HG02981 (cell line): Measurements from ENCODE around the gene TRAK1.
A peak's percentile ranks its signal among the peaks of the same experiment; 100 is the strongest.
"Not testable (repeated sequence)": the region's sequence is repeated elsewhere in the genome, so short reads cannot be mapped to it uniquely, and the experiment has no call there.

Source experiments
- ATAC-seq: cut with Tn5 transposase; IDR thresholded peaks from one replicate; pipeline ENCODE4 v1.9.1; 2021; ENCODE audit warnings: mild to moderate bottlenecking, moderate library complexity; ENCODE audit not compliant: unreplicated experiment

The TRAK1 gene

DNA sequence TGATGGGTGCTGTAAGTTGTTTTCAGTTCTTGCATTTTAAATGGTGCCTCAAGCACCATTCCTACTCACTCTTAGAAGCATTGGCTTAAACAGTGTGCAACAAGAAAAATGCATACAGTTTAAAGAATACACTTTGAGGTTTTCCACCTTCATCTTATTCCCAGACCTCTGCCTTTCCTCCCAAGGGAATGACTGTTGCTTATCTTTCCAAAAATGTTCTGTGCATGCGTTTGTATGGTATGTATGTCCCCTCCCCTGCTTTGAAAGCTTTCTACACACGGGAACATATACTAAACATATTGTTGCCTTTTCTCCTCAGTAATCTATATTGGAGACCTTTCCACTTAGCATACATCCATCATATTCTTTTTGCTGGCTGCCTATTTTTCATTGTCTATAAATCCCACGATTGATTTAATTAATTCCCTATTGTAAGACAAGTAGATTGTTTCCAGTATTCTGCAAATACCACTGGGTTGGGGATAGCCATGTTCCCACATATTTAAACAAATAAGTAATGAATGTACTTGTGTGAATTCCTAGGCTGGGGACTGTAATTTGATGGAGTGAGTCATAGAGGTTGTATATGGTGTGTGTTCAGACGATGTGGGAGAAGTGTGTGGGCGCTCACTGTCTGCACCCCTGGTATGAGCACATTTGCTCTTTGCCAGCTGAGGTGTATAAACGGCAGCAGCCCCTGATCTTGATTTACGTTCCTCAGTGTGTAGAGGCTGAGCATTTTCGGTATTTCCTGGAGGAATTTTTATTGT is 5.8 kb downstream of the TRAK1 start:
- no peak for ATAC-seq

DNA sequence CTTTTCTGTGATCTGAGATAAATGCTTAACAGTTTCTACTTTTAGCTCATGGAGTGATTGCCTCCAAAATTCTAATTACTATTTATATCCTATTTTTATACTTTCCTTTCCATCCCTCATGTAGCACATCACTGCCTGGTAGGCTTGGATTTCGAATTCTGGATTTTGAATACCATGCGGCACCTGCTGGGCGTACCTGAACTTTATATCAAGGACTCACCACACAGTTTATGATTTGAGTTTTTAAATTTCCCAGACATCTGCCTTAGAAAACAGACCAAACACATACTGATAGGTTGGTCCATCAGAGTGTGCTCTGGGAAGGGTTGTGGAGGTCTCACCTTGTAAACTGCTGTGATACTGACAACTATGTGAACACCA is 6.4 kb downstream of the TRAK1 start:
- no peak for ATAC-seq

DNA sequence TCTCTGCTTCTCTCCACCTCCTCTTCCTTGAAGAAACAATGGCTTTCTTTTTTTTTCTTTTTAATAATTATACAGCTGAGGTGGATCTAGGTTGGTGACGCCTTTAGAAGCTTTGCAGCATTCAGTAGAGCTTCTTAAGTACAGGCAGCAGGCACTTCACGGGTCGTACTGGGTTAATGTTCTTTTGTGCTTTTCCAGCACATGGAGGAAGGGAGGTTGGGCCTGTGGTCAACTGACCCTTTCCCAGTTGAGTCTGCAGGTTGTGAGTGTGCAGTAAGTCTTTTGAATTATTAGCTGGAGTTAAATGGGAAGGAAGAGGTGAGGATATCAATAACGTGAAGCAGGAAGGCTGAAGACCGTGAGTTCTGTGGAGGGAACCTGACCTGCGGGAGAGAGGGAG is 7.0 kb downstream of the TRAK1 start:
- no peak for ATAC-seq

- peak; percentile 10 for ATAC-seq
Observed at GRCh38 chr3:42099020-42099765, 8.0 kb downstream of the TRAK1 start.

DNA sequence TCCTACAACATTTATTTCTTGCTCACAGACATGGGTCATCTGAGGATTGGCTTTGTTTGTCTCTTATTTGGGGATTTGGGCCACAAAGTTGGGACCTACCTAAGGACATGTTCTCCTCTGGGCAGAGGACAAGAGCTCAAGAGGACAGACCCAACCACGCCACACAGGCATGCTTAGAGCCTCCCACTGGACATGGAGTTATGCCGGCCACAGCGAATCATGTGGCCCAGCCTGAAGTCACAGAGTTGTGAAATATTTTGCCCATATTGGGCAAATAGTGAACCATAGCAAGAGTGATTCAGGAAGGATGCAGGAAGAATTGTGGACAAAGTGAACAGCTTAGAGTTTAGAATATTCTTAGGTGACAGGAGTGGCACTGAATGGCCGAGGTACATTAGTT is 9.9 kb downstream of the TRAK1 start:
- no peak for ATAC-seq

DNA sequence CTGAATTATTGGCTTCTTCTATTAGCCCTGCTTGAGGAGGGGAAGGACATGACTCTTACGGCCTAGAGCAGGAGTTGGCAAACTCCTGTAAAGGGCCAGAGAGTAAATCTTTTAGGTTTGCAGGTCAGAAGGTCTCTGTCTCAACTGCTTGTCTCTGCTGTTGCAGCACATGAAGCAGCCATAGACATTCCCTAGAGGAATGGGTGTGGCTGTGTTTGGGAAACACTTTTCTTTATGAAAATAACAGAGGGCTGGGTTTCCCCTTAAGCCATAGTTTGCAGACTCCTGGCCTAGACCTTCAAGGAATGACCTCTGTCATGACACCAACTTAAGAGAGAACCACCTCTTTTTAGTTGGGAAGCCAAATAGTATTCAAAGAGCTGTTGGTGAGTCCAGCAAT is 10.3 kb downstream of the TRAK1 start:
- no peak for ATAC-seq

GRCh38 chr3:42102571-42102970 is 11.4 kb downstream of the TRAK1 start:
- ATAC-seq: no peak

GRCh38 chr3:42103921-42104665 is 12.9 kb downstream of the TRAK1 start:
- not testable (repeated sequence) for ATAC-seq

DNA sequence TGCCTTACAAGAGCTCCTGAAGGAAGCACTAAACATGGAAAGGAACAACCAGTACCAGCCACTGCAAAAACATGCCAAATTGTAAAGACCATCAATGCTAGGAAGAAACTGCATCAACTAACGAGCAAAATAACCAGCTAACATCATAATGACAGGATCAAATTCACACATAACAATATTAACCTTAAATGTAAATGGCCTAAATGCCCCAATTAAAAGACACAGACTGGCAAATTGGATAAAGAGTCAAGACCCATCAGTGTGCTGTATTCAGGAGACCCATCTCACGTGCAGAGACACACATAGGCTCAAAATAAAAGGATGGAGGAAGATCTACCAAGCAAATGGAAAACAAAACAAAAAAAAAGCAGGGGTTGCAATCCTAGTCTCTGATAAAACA is 14.8 kb downstream of the TRAK1 start:
- ATAC-seq: not testable (repeated sequence)

- ATAC-seq: no peak
Observed at GRCh38 chr3:42106646-42107045, 15.5 kb downstream of the TRAK1 start.

DNA sequence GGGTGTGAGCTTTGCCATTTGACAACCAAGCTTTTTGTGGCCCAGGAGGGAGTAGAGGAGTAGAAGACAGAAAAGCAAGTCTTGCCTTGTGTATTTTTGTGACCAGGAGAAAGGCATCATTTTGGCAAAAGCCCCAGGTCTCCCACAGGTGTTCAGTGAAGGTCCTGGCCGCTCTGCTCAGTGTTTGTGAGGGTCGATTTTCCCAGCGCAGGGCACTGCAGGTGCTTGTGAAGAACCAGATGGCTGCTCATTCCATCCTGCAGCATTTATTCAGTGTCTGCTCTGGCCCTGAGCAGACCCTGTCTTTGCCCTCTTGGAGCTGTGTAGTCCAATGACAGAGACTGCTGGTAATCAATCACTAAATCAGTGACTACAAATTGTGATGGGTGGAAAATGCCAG is 19.5 kb downstream of the TRAK1 start:
- ATAC-seq: no peak

DNA sequence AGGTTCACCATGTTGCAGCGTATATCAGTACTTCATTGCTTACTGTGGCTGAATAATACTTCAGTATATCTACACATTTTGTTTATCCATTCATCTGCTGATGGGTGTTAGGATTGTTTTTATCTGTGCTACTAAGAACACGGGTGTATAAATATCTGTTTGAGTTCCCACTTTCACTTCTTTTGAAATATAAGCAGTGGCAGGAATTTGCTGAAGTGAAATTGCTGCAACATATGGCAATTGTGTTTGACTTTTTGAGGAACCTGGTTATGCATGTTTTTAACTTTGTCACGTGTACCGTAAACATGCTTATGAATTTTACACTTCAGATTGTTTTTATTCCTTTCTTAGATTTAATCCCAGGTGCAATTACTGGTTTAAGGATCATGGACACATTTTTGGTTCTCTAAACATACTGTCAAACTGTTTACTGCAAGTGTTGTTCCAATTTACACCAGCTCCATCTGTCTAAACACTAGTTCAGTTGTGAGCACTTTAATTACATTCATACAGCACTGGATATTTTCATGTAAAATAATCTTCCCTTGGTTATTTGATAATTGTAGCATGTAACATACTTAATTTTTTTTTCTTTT is 23.1 kb downstream of the TRAK1 start:
- ATAC-seq: no peak

- no peak for ATAC-seq
Observed at GRCh38 chr3:42115215-42115614, 24.1 kb downstream of the TRAK1 start.

GRCh38 chr3:42115946-42116345 is 24.8 kb downstream of the TRAK1 start:
- no peak for ATAC-seq

DNA sequence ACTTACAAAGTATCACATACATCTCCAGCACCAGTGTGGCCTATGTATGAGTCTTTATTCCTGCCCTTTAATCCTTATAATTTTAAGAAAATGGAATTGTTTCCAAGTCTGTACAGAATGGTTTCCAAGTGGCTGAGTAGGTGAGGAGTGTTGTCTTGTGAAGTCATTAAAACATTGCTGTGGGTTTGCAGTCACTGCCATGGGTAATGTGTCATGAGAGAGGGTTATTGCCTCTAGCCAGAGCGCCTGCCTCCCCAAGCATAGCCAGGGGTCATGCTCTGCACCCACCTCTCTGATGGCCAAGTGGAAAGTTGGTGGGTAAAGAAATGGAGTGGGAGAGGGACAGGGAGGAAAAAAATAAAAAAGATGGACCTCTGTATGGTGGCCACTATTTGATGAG is 25.3 kb downstream of the TRAK1 start:
- no peak for ATAC-seq

GRCh38 chr3:42117175-42118008 is 26.2 kb downstream of the TRAK1 start:
- ATAC-seq: no peak

GRCh38 chr3:42118762-42119361 is 27.7 kb downstream of the TRAK1 start:
- ATAC-seq: peak; percentile 52

GRCh38 chr3:42119561-42120355 is 28.6 kb downstream of the TRAK1 start:
- ATAC-seq: no peak

DNA sequence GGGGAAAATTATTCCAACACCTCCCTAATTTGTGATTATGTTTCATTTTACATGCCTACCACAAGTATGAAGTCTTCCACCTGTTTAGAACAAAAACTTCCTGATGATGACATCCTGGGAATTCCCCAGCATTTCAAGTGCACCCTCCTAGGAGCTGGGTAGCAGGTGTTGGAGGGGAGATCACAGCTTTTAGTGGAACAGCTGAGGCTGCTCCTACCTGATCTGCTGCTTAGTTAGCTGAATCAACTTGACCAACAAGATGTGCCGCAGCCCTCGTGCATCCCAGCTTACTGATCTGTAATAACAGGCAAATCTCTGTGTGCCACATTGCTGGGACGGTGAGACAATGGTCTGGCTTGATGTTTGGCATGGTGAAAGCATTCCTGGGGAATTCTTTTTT is 29.7 kb downstream of the TRAK1 start:
- no peak for ATAC-seq
